ENCODE results near the gene PDE4D.

PDE4D gene

DNA sequence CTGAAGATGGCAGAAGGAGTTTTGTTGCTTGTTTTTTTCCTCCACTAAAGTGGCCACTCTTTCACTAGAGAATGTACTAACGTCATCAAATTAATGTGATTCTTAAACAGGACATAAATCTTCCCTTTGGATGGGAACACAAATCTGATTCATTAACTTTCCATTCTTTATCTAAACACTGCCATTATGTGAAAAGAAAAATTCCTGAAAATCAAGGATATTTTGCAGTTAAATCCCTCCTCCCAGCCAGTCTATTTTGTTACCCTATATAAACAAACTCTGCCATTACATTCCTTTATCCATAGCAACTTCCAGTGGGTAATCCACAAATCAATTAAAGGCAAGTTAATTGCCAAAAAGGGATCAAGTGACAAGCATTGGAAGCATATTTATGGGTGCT, 546.5 kb downstream of the PDE4D start:
- H3K4me3 ChIP-seq (replicated peaks; ENCODE audit: insufficient read depth, low read length): no peak overlapping the region
- DNase-seq (ENCODE audit: low read depth in 1 of 2, low spot score in 1 of 2): no peak
- no peaks in the 10 kb centered on the region for H3K27me3 ChIP-seq (ENCODE audit: insufficient read depth, poor library complexity, severe bottlenecking)
- no peak for TF ChIP-seq POLR2AphosphoS5 (IDR thresholded peaks at IDR 0.05; ENCODE audit: low read depth)
- no peak for TF ChIP-seq GABPA (IDR thresholded peaks at IDR 0.05; ENCODE audit: low read depth)
- TF ChIP-seq, protein P1, sequence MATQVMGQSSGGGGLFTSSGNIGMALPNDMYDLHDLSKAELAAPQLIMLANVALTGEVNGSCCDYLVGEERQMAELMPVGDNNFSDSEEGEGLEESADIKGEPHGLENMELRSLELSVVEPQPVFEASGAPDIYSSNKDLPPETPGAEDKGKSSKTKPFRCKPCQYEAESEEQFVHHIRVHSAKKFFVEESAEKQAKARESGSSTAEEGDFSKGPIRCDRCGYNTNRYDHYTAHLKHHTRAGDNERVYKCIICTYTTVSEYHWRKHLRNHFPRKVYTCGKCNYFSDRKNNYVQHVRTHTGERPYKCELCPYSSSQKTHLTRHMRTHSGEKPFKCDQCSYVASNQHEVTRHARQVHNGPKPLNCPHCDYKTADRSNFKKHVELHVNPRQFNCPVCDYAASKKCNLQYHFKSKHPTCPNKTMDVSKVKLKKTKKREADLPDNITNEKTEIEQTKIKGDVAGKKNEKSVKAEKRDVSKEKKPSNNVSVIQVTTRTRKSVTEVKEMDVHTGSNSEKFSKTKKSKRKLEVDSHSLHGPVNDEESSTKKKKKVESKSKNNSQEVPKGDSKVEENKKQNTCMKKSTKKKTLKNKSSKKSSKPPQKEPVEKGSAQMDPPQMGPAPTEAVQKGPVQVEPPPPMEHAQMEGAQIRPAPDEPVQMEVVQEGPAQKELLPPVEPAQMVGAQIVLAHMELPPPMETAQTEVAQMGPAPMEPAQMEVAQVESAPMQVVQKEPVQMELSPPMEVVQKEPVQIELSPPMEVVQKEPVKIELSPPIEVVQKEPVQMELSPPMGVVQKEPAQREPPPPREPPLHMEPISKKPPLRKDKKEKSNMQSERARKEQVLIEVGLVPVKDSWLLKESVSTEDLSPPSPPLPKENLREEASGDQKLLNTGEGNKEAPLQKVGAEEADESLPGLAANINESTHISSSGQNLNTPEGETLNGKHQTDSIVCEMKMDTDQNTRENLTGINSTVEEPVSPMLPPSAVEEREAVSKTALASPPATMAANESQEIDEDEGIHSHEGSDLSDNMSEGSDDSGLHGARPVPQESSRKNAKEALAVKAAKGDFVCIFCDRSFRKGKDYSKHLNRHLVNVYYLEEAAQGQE (IDR thresholded peaks at IDR 0.05; ENCODE audit: insufficient replicate concordance, low read depth): no peak
- TF ChIP-seq, protein P2, sequence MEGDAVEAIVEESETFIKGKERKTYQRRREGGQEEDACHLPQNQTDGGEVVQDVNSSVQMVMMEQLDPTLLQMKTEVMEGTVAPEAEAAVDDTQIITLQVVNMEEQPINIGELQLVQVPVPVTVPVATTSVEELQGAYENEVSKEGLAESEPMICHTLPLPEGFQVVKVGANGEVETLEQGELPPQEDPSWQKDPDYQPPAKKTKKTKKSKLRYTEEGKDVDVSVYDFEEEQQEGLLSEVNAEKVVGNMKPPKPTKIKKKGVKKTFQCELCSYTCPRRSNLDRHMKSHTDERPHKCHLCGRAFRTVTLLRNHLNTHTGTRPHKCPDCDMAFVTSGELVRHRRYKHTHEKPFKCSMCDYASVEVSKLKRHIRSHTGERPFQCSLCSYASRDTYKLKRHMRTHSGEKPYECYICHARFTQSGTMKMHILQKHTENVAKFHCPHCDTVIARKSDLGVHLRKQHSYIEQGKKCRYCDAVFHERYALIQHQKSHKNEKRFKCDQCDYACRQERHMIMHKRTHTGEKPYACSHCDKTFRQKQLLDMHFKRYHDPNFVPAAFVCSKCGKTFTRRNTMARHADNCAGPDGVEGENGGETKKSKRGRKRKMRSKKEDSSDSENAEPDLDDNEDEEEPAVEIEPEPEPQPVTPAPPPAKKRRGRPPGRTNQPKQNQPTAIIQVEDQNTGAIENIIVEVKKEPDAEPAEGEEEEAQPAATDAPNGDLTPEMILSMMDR (IDR thresholded peaks at IDR 0.05; ENCODE audit: insufficient read depth, low read length): no peak
- no peak for TF ChIP-seq SPI1 (IDR thresholded peaks at IDR 0.05; ENCODE audit: borderline replicate concordance, low read depth)
- no peak overlapping the region for H3K27ac ChIP-seq (replicated peaks)

DNA sequence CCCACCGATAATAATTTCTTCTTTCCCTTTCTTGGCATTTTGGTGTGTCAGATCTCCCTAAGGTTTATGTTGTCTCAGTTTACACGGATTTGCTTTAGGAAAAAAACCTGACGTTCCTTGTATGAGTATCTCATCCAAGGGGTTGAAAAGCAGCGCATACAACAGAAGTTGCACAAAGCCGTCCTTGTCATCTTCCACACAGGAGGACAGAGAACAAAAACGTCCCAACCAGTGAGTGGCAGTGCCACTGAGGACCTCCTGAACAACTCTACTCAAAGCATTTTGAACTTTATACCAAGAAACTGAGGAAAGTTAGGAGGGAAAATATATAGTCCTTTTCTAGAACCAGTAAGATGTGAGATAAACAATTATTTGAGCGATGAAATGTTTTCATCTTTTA, 547.0 kb downstream of the PDE4D start:
- no peak for TF ChIP-seq GABPA (IDR thresholded peaks at IDR 0.05; ENCODE audit: low read depth)
- no peak for TF ChIP-seq POLR2AphosphoS5 (IDR thresholded peaks at IDR 0.05; ENCODE audit: low read depth)
- TF ChIP-seq, protein P2 (IDR thresholded peaks at IDR 0.05; ENCODE audit: insufficient read depth, low read length): no peak
- no peak for TF ChIP-seq SPI1 (IDR thresholded peaks at IDR 0.05; ENCODE audit: borderline replicate concordance, low read depth)
- Histone ChIP-seq H3K4me3 (replicated peaks; ENCODE audit: insufficient read depth, low read length) (no peak overlapping the region), H3K27me3 (ENCODE audit: insufficient read depth, poor library complexity, severe bottlenecking) (no peaks in the 10 kb centered on the region), H3K27ac (replicated peaks) (no peak overlapping the region)
- DNase-seq (ENCODE audit: low read depth in 1 of 2, low spot score in 1 of 2): no peak

GRCh38 chr5:59342181-59342580, 551.3 kb downstream of the PDE4D start:
- H3K27ac ChIP-seq (replicated peaks): no peak overlapping the region
- H3K27me3 ChIP-seq (ENCODE audit: insufficient read depth, poor library complexity, severe bottlenecking): no peaks in the 10 kb centered on the region
- no peak overlapping the region for H3K4me3 ChIP-seq (replicated peaks; ENCODE audit: insufficient read depth, low read length)

More at GRCh38 chr5:59342181-59342580, 551.3 kb downstream of the PDE4D start:
- DNase-seq (ENCODE audit: low read depth in 1 of 2, low spot score in 1 of 2): no peak
- TF ChIP-seq POLR2AphosphoS5 (IDR thresholded peaks at IDR 0.05; ENCODE audit: low read depth) (no peak), GABPA (IDR thresholded peaks at IDR 0.05; ENCODE audit: low read depth) (no peak), SPI1 (IDR thresholded peaks at IDR 0.05; ENCODE audit: borderline replicate concordance, low read depth) (no peak)
- TF ChIP-seq, protein P1 (IDR thresholded peaks at IDR 0.05; ENCODE audit: insufficient replicate concordance, low read depth): no peak
- TF ChIP-seq, protein P2 (IDR thresholded peaks at IDR 0.05; ENCODE audit: insufficient read depth, low read length): no peak
